Measurements from ENCODE around the gene EID3. TPM values are rescaled to one million over a fixed set of nuclear protein-coding genes. Genes with fewer than 3 reads are reported as not detected.
"Not testable (repeated sequence)": the region's sequence is repeated elsewhere in the genome, so short reads cannot be mapped to it uniquely, and the experiment has no call there.

EID3 gene
- total and polyA plus RNA-seq, 8 donors, result 1.6 to 78.1 (median 19.5) TPM

- H3K36me3 ChIP-seq, result no peaks in the 10 kb centered on the region
- no peak overlapping the region for H3K4me3 ChIP-seq
- no peaks in the 10 kb centered on the region for H3K27me3 ChIP-seq
- no peak for TF ChIP-seq CTCF (IDR thresholded peaks at IDR 0.05)
- 61 to 93% (median 80%) methylated on average over 4 of the region's 4 CpGs for WGBS, 5 donors
- H3K9me3 ChIP-seq, result no peaks in the 10 kb centered on the region
- H3K4me1 ChIP-seq, result peaks cover 0 to 5% (median under 1%) of the 10 kb centered on the region in 4 donors
- intact Hi-C loops (cut with DNase I; ENCODE audit: low total_unique reads), result no loop called here
- no peak for DNase-seq
- no peak overlapping the region for H3K27ac ChIP-seq
Observed at GRCh38 chr12:104263026-104263425, 40.5 kb upstream of the EID3 start.

- 39 to 57% (median 53%) methylated on average over 1 of the region's 1 CpG for WGBS, 5 donors
- no peak for TF ChIP-seq EP300 (IDR thresholded peaks at IDR 0.05)
- no peak for TF ChIP-seq POLR2A (IDR thresholded peaks at IDR 0.05)
- no peak for TF ChIP-seq CTCF (IDR thresholded peaks at IDR 0.05)
- no peak for TF ChIP-seq POLR2AphosphoS5 (IDR thresholded peaks at IDR 0.05)
- Histone ChIP-seq H3K9me3 (no peaks in the 10 kb centered on the region), H3K4me3 (no peak overlapping the region), H3K4me1 (no peaks in the 10 kb centered on the region), H3K27me3 (no peaks in the 10 kb centered on the region), H3K27ac (no peak overlapping the region), H3K36me3 (no peaks in the 10 kb centered on the region)
- DNase-seq, result no peak
- intact Hi-C loops (cut with DNase I; ENCODE audit: low total_unique reads), result no loop called here
Observed at GRCh38 chr12:104263580-104264358, 39.8 kb upstream of the EID3 start.

- H3K4me1 ChIP-seq; DNase-seq; intact Hi-C loops (cut with DNase I; ENCODE audit: low total_unique reads); H3K27me3 ChIP-seq; H3K4me3 ChIP-seq; H3K36me3 ChIP-seq; H3K9me3 ChIP-seq; H3K27ac ChIP-seq: not testable (repeated sequence)
- WGBS, 5 donors, result 89 to 97% (median 96%) methylated on average over 12 to 23 of the region's 24 CpGs
Observed at GRCh38 chr12:104265436-104265835, 38.1 kb upstream of the EID3 start.

- Histone ChIP-seq H3K4me3 (no peak overlapping the region), H3K4me1 (peaks cover 0 to 25% (median 0%) of the 10 kb centered on the region in 4 donors), H3K9me3 (no peaks in the 10 kb centered on the region), H3K36me3 (no peaks in the 10 kb centered on the region), H3K27ac (no peak overlapping the region), H3K27me3 (no peaks in the 10 kb centered on the region)
- 39 to 76% (median 62%) methylated on average over 9 to 11 of the region's 11 CpGs for WGBS, 5 donors
- DNase-seq, result peak; percentile 34 to 50
- intact Hi-C loops (cut with DNase I; ENCODE audit: low total_unique reads), result no loop called here
- no peak for TF ChIP-seq CTCF (IDR thresholded peaks at IDR 0.05)
- no peak for TF ChIP-seq POLR2AphosphoS5 (IDR thresholded peaks at IDR 0.05)
- TF ChIP-seq POLR2A (IDR thresholded peaks at IDR 0.05), result no peak
- TF ChIP-seq EP300 (IDR thresholded peaks at IDR 0.05), result no peak
Observed at GRCh38 chr12:104272938-104273337, 30.6 kb upstream of the EID3 start.

- H3K4me3 ChIP-seq, result no peak overlapping the region
- WGBS, 5 donors, result 90 to 97% (median 95%) methylated on average over 11 of the region's 11 CpGs
- no peak overlapping the region for H3K27ac ChIP-seq
- H3K27me3 ChIP-seq, result no peaks in the 10 kb centered on the region
- TF ChIP-seq POLR2A (IDR thresholded peaks at IDR 0.05) (no peak), EP300 (IDR thresholded peaks at IDR 0.05) (no peak), POLR2AphosphoS5 (IDR thresholded peaks at IDR 0.05) (no peak), CTCF (IDR thresholded peaks at IDR 0.05) (no peak)
- no peak for DNase-seq
- intact Hi-C loops (cut with DNase I; ENCODE audit: low total_unique reads), result no loop called here
- H3K4me1 ChIP-seq, result peaks cover 0 to 25% (median 0%) of the 10 kb centered on the region in 4 donors
- no peaks in the 10 kb centered on the region for H3K9me3 ChIP-seq
- no peaks in the 10 kb centered on the region for H3K36me3 ChIP-seq
Observed at GRCh38 chr12:104273503-104273902, 30.0 kb upstream of the EID3 start.
